ENCODE measurements around the gene DLG4. TPM values are rescaled to one million over a fixed set of nuclear protein-coding genes. Genes with fewer than 3 reads are reported as not detected.
"Not testable (repeated sequence)": the region's sequence is repeated elsewhere in the genome, so short reads cannot be mapped to it uniquely, and the experiment has no call there.

DLG4 gene
- total RNA-seq, 1 donor from 2014 or later, result 22.2 TPM

GRCh38 chr17:7158424-7158823 is 61.2 kb downstream of the DLG4 start:
- not testable (repeated sequence) for DNase-seq (ENCODE audit: low read depth)

DNA sequence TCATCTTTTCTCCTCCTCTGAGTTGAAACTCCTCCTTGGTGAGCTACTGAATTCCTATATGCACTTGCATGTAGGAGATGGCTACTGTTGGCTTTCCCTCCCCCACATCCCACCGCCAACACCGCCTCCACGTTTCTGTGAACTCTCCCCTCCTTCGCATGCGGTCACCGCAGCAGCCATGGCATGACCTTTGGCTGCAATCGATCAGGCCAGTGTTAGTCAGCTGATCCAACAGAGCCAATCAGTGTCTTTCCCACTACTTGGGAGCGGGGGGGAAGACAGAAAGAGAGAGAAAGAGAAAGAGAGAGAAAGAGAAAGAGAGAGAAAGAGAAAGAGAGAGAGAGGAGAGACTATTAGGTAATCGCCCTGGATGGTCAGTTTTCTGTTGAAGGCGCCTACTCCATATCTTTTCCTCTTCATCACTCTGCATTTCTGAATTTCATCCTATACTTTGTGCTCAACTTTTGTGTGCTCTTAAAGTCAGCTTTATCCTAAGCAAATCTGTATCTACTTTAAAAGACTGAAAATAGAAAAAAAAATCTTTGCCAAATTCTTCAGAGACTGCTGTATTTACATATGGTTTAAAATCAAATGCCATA is 63.2 kb downstream of the DLG4 start:
- no peak for DNase-seq (ENCODE audit: low read depth)

GRCh38 chr17:7147772-7148171 is 71.9 kb downstream of the DLG4 start:
- DNase-seq (ENCODE audit: low read depth), result no peak

- no peak for DNase-seq (ENCODE audit: low read depth)
Measured at GRCh38 chr17:7146115-7146514, 73.5 kb downstream of the DLG4 start.

GRCh38 chr17:7144213-7144612 is 75.4 kb downstream of the DLG4 start:
- DNase-seq (ENCODE audit: low read depth), result no peak

DNA sequence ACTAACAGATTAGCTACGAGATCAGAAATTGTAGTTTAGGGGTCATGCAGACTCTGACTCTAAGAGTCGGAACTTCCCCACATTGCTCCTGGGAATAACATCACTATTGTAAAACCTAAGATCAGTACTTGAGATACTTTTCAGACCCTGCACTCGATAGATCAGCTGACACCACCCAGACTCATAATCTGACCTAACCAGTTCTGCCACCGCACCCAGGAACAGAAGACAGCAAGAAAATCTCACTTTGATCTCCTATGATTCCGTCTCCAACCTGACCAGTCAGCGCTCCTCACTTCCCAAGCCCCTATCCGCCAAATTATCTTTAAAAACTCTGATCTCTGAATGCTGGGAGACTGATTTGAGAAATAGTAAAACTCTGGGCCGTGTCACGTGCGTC is 77.8 kb downstream of the DLG4 start:
- no peak for DNase-seq (ENCODE audit: low read depth)

DNA sequence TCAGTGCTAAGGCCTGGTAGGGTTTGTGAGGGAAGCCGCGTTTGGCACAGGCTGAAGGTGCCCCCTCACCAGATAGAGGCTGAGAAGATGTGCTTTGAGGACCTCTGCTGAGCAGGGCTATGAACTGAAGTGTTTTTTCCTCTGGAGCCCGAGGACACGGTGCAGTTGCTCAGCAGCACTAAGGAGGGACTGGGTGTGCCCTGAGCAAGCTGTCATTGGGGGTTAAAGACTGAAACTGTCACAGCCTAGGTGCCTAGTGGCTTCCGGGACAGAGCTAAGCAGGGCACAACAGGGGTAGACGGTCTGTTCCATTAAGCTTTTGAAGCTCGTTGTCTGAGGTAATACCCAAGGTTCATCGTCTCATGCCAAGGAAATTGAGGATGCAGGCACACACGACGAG is 80.2 kb downstream of the DLG4 start:
- no peak for DNase-seq (ENCODE audit: low read depth)

GRCh38 chr17:7138800-7139381 is 80.7 kb downstream of the DLG4 start:
- DNase-seq (ENCODE audit: low read depth), result no peak

DNA sequence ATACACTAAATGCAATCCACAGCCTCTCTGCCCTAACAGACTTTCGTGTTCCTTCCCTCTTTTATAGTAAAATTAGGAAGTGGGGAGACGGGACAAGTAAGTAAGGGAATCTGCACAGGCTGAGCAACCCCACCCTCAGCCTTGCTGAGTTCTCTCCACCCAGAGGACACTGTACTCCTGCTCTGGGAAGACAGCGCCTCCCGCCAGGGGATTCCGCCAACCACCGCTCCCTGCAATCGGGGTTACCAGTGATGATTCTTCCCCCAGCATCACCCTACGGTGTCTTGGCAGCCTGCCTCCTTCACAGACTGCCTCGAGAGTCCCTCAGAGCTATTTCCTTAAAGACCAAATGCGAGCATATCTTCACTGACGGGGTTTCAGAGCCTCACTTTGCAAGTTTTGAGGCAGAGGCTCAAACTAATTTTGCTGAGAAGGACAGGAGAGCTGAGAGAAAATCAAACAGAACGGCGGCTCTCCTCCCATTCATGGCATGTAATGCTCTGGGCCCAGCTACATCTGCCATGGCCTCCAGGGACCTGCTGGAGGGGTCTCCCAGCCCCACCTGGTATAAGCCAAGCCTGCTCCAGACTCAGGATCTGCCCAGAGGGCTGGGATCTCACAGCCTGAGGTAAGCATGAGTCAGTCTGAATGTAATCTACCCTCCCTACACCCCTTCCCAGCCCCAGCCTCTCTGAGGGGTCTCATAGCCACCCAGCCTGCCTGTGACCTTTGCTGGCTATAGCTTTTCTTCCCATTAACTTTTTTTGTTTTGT is 82.3 kb downstream of the DLG4 start:
- no peak for DNase-seq (ENCODE audit: low read depth)

Other genes starting within 250 kb of the DLG4 start
- not detected in 2 replicates for gene ALOX12, start 223.8 kb downstream of the DLG4 start, total RNA-seq
- 31.4 and 40.3 TPM in 2 replicates for gene RNASEK, start 207.2 kb downstream of the DLG4 start, total RNA-seq
- gene BCL6B, start 196.8 kb downstream of the DLG4 start, total RNA-seq, result under 0.01 and 0.05 TPM in 2 replicates
- gene SLC16A13, start 183.8 kb downstream of the DLG4 start, total RNA-seq, result 0.99 and 1.0 TPM in 2 replicates
- gene SLC16A11, start 175.7 kb downstream of the DLG4 start, total RNA-seq, result not detected in 2 replicates
- gene CLEC10A, start 139.6 kb downstream of the DLG4 start, total RNA-seq, result not detected in 2 replicates
- not detected in 2 replicates for gene ASGR2, start 105.0 kb downstream of the DLG4 start, total RNA-seq
- gene ASGR1, start 40.5 kb downstream of the DLG4 start, total RNA-seq, result 0.60 and 0.87 TPM in 2 replicates
- 307 and 382 TPM in 2 replicates for gene ACADVL, start 102 bp upstream of the DLG4 start, total RNA-seq
- 26.4 and 47.5 TPM in 2 replicates for gene DVL2, start 14.7 kb upstream of the DLG4 start, total RNA-seq
- gene PHF23, start 19.6 kb upstream of the DLG4 start, total RNA-seq, result 41.2 and 50.7 TPM in 2 replicates
- gene GABARAP, start 22.6 kb upstream of the DLG4 start, total RNA-seq, result 137 and 148 TPM in 2 replicates
- gene CTDNEP1, start 31.9 kb upstream of the DLG4 start, total RNA-seq, result 19.4 and 53.9 TPM in 2 replicates
- gene ELP5, start 32.4 kb upstream of the DLG4 start, total RNA-seq, result 22.1 and 24.8 TPM in 2 replicates
- gene CLDN7, start 42.6 kb upstream of the DLG4 start, total RNA-seq, result 25.1 and 306 TPM in 2 replicates
- gene SLC2A4, start 61.9 kb upstream of the DLG4 start, total RNA-seq, result 0.30 and 0.35 TPM in 2 replicates
- 0.45 TPM in 1 of 2 replicates, not detected in the other for gene YBX2, start 74.8 kb upstream of the DLG4 start, total RNA-seq
- 352 and 682 TPM in 2 replicates for gene EIF5A, start 87.8 kb upstream of the DLG4 start, total RNA-seq
- gene GPS2, start 95.5 kb upstream of the DLG4 start, total RNA-seq, result 39.1 and 49.4 TPM in 2 replicates
- 21.4 and 27.8 TPM in 2 replicates for gene NEURL4, start 109.5 kb upstream of the DLG4 start, total RNA-seq
- gene ACAP1, start 116.7 kb upstream of the DLG4 start, total RNA-seq, result 0.20 and 65.5 TPM in 2 replicates
- gene KCTD11, start 132.3 kb upstream of the DLG4 start, total RNA-seq, result 10.4 and 13.7 TPM in 2 replicates
- not detected in 2 replicates for gene TMEM95, start 135.3 kb upstream of the DLG4 start, total RNA-seq
- gene TNK1, start 161.3 kb upstream of the DLG4 start, total RNA-seq, result 3.6 and 8.0 TPM in 2 replicates
- gene PLSCR3, start 174.7 kb upstream of the DLG4 start, total RNA-seq, result 20.0 and 71.0 TPM in 2 replicates
- gene TMEM256, start 184.3 kb upstream of the DLG4 start, total RNA-seq, result 35.9 and 143 TPM in 2 replicates
- 2.6 and 17.1 TPM in 2 replicates for gene NLGN2, start 188.0 kb upstream of the DLG4 start, total RNA-seq
- not detected in 2 replicates for gene SPEM1, start 200.5 kb upstream of the DLG4 start, total RNA-seq
- not detected in 2 replicates for gene SPEM2, start 205.8 kb upstream of the DLG4 start, total RNA-seq
- not detected in 2 replicates for gene SPEM3, start 209.0 kb upstream of the DLG4 start, total RNA-seq
- gene TMEM102, start 215.6 kb upstream of the DLG4 start, total RNA-seq, result 16.9 and 33.0 TPM in 2 replicates
- gene FGF11, start 219.7 kb upstream of the DLG4 start, total RNA-seq, result 3.3 and 10.7 TPM in 2 replicates
- 15.3 and 26.0 TPM in 2 replicates for gene CHRNB1, start 225.2 kb upstream of the DLG4 start, total RNA-seq

Measured in renal cortical epithelial cell (primary cell).